ENCODE data around the gene PRKCZ. TPM values are rescaled to one million over a fixed set of nuclear protein-coding genes. Genes with fewer than 3 reads are reported as not detected.
A peak's percentile ranks its signal among the peaks of the same experiment; 100 is the strongest.

PRKCZ gene
- total and polyA plus RNA-seq, 2 experiments from 2014 or later: 1.4 to 2.8 TPM

DNA sequence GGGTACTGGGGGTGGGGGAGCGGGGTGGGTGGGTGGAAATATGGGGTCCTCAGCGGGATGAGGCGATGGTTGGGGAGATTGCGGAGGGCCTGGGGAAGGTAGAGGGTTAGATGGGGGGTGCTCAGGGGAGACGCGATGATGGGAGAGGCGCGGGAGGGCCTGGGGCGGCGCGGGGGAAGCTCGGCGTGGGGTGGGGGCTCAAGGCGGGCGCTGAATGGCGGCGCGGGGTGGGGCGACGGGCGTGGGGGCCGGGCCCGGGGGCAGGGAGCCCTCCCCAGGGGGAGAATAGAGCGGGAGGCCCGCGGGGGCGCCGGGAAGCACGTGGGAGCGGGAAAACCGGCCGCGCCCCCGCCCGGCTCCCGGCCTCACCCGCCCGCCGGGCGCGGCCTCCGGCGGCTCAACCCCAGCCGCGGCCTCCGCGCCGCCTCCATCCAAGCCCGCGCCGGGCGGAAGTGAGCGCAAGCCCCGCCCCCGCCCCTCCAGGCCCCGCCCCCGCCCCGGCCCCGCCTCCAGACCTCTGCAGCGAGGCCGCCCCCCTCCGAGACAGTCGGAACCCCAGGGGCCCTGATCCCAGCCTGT, 144.2 kb downstream of the PRKCZ start, which contains the start of gene FAAP20:
Gene FAAP20, minus strand, starts transcription at position 454 of the 579 bp plus-strand sequence. Its CDS starts 23 bp downstream, at position 431.
- Histone ChIP-seq H3K27me3 (replicated peaks; ENCODE audit: insufficient read depth) (no peaks in the 10 kb centered on the region), H3K4me2 (ENCODE audit: unreplicated experiment) (peak within 1 kb of the TSS; percentile 98), H3K9ac (peak within 1 kb of the TSS; percentile 77), H3K79me2 (ENCODE audit: insufficient read depth) (peaks cover 35% of the 10 kb centered on the region), H3K27ac (peak within 1 kb of the TSS; percentile 81), H3K4me3 (peak within 1 kb of the TSS; percentile 85), H3K36me3 (ENCODE audit: low read depth) (no peaks in the 10 kb centered on the region), H2AFZ (peak within 1 kb of the TSS; percentile 87), H3K9me3 (ENCODE audit: low read depth) (no peaks in the 10 kb centered on the region), H3F3A (ENCODE audit: insufficient read depth) (peaks cover 20% of the 10 kb centered on the region), H4K20me1 (ENCODE audit: insufficient read depth) (no peaks in the 10 kb centered on the region), H3K4me1 (ENCODE audit: insufficient read depth) (peaks cover 21% of the 10 kb centered on the region), H3K9me2 (ENCODE audit: insufficient read depth) (no peaks in the 10 kb centered on the region)
- peak; percentile 91 for DNase-seq
- 6% methylated on average over 38 of the region's 63 CpGs; no CpG with 5 or more reads in 1 of the 2 experiments for WGBS, 2 experiments (ENCODE audit: low coverage in 1 of 2, low lambda C conversion rate in 2 of 2, missing lambda C conversion rate in 2 of 2)
- in situ Hi-C loops (cut with MboI): loop anchor here (25.0 kb wide), 1 partner anchor 318 kb away; no protein-coding TSS in a partner anchor
- TF ChIP-seq EZH2 (IDR thresholded peaks at IDR 0.05; ENCODE audit: insufficient read depth, poor library complexity, severe bottlenecking): no peak
- TF ChIP-seq EZH2phosphoT487 (IDR thresholded peaks at IDR 0.05; ENCODE audit: insufficient read depth, low read depth): no peak

DNA sequence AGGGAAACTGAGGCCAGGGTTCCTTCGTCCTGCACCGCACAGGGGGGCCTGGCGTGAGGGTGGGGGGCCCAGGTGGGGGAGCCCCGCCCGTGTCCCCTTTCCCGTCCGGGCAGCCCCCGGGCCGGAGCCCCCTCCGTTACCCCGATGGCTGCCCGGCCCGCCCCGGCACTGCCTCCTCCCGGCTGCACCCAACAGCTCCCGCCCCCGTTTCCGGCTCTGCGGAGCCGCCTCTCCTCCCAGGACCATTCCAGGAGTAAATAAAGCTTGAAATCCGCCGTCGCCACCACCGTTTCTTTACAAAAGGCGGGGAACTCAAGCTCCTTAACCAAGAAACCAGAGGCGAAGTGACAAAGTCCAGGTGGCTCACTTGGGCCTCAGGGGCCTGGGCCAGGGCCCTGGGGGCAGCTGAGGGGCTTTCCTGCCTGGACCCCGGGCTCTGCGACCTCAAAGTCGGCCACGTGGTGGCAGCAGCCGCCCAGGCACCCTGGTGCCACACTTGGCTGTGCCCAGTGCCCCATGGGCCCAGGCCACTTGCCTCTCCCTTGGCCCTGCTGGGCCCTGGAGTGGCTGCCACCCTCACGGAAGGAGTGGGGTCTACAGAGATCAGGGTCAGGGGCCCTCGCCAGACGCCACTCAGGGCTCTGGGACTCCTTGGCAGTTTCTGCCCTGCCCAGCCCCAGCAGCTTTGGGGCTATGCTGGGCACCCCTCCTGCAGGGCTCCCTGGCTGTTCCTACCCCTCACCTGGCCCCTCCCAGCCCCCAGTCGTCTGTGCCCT, 144.9 kb downstream of the PRKCZ start:
- Histone ChIP-seq H2AFZ (peak overlapping the region; percentile 87), H3K9me2 (ENCODE audit: insufficient read depth) (no peaks in the 10 kb centered on the region), H3K4me2 (ENCODE audit: unreplicated experiment) (peak overlapping the region; percentile 98), H3K4me3 (peak overlapping the region; percentile 85), H3K79me2 (ENCODE audit: insufficient read depth) (peaks cover 39% of the 10 kb centered on the region), H3K9ac (peak overlapping the region; percentile 77), H4K20me1 (ENCODE audit: insufficient read depth) (no peaks in the 10 kb centered on the region), H3K4me1 (ENCODE audit: insufficient read depth) (peaks cover 26% of the 10 kb centered on the region), H3F3A (ENCODE audit: insufficient read depth) (peaks cover 20% of the 10 kb centered on the region), H3K27me3 (replicated peaks; ENCODE audit: insufficient read depth) (no peaks in the 10 kb centered on the region), H3K36me3 (ENCODE audit: low read depth) (no peaks in the 10 kb centered on the region), H3K27ac (peak overlapping the region; percentile 81), H3K9me3 (ENCODE audit: low read depth) (no peaks in the 10 kb centered on the region)
- 1 to 2% methylated on average over 15 to 34 of the region's 35 CpGs for WGBS, 2 experiments (ENCODE audit: low coverage in 1 of 2, low lambda C conversion rate in 2 of 2, missing lambda C conversion rate in 2 of 2)
- no peak for TF ChIP-seq EZH2 (IDR thresholded peaks at IDR 0.05; ENCODE audit: insufficient read depth, poor library complexity, severe bottlenecking)
- no peak for TF ChIP-seq EZH2phosphoT487 (IDR thresholded peaks at IDR 0.05; ENCODE audit: insufficient read depth, low read depth)
- peak; percentile 97 for DNase-seq
- in situ Hi-C loops (cut with MboI): loop anchor here (25.0 kb wide), 1 partner anchor 317 kb away; no protein-coding TSS in a partner anchor

DNA sequence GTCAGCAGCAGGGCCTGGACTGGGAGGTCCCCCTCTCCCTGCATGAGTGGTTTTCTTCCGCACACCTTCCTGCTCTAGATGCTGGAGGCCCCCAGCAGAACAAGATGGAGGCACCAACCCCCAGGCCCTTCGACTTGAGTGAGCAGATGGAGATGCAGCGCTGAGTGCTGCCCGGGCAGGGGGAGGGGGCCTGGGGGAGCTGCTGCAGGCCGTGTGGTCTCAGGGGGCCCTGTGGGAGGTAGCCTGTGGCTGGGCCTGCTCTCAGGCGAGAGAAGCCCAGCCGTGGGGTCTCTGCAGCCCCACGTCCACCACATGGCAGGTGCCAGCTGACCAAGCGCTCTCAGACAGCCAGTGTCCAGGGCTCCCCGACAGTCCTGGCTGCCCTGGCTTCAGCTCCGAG, 145.6 kb downstream of the PRKCZ start:
- in situ Hi-C loops (cut with MboI): loop anchor here (25.0 kb wide), 1 partner anchor 317 kb away; no protein-coding TSS in a partner anchor
- H3K79me2 ChIP-seq (ENCODE audit: insufficient read depth): peaks cover 39% of the 10 kb centered on the region
- peak overlapping the region; percentile 77; the same call in 1 of the 2 replicates for H3K9ac ChIP-seq
- H3K9me3 ChIP-seq (ENCODE audit: low read depth): no peaks in the 10 kb centered on the region
- no peak for DNase-seq
- H3K4me1 ChIP-seq (ENCODE audit: insufficient read depth): peaks cover 21% of the 10 kb centered on the region
- H3K9me2 ChIP-seq (ENCODE audit: insufficient read depth): no peaks in the 10 kb centered on the region
- H3K4me2 ChIP-seq (ENCODE audit: unreplicated experiment): no peak overlapping the region
- no peak overlapping the region for H2AFZ ChIP-seq
- no peaks in the 10 kb centered on the region for H4K20me1 ChIP-seq (ENCODE audit: insufficient read depth)
- H3K27me3 ChIP-seq (replicated peaks; ENCODE audit: insufficient read depth): no peaks in the 10 kb centered on the region
- H3F3A ChIP-seq (ENCODE audit: insufficient read depth): peaks cover 20% of the 10 kb centered on the region
- peak overlapping the region; percentile 81; the same call in 1 of the 2 replicates for H3K27ac ChIP-seq
- no peak overlapping the region for H3K4me3 ChIP-seq
- TF ChIP-seq EZH2phosphoT487 (IDR thresholded peaks at IDR 0.05; ENCODE audit: insufficient read depth, low read depth) (no peak), EZH2 (IDR thresholded peaks at IDR 0.05; ENCODE audit: insufficient read depth, poor library complexity, severe bottlenecking) (no peak)
- H3K36me3 ChIP-seq (ENCODE audit: low read depth): no peaks in the 10 kb centered on the region
- WGBS, 2 experiments (ENCODE audit: low coverage in 1 of 2, low lambda C conversion rate in 2 of 2, missing lambda C conversion rate in 2 of 2): 78 to 80% methylated on average over 10 to 11 of the region's 11 CpGs

DNA sequence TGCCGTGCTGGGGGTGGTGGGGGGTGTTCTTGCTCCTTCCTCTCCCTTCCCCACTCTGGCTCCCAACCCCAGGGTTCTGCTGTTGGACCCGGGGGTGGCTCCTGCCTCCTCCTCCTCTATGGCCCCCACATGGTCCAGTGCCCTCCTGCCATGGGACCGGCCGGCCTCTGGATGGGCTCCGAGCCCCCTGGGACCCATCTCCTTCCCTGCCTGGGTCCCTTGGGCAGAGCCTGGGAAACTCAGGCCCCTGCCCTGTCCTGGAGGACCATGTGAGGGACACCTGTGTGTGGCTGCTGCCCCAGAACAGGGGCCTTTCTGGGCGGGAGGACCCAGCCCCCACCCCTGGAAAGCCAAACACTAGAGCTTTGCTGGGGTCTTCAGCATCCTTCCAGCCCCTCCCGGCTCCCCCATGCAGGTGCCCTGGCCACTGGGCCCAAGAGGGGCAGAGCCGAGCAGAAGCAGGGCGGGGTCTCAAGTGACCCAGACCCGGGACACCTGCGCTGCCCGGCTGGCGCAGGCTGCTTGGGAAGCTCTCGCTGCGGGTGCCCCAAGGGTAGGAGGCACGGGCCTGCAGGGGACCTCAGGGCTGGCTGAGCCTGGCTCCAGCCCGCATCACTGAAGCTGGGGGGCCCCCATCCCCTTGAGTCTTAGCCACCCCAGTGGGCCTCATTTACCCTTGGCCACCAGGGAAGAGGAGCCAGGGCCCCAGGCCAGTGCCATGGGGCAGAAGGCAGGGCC, 146.9 kb downstream of the PRKCZ start:
- in situ Hi-C loops (cut with MboI): loop anchor here (25.0 kb wide), 1 partner anchor 315 kb away; no protein-coding TSS in a partner anchor
- WGBS, 2 experiments (ENCODE audit: low coverage in 1 of 2, low lambda C conversion rate in 2 of 2, missing lambda C conversion rate in 2 of 2): 83 to 85% methylated on average over 13 to 16 of the region's 17 CpGs

More for the DNA sequence above, 146.9 kb downstream of the PRKCZ start:
- Histone ChIP-seq H3F3A (ENCODE audit: insufficient read depth) (peaks cover 16% of the 10 kb centered on the region), H3K36me3 (ENCODE audit: low read depth) (no peaks in the 10 kb centered on the region), H3K4me1 (ENCODE audit: insufficient read depth) (peaks cover 15% of the 10 kb centered on the region), H3K27ac (no peak overlapping the region), H2AFZ (no peak overlapping the region), H3K4me3 (no peak overlapping the region), H3K4me2 (ENCODE audit: unreplicated experiment) (no peak overlapping the region), H3K9me3 (ENCODE audit: low read depth) (no peaks in the 10 kb centered on the region), H3K27me3 (replicated peaks; ENCODE audit: insufficient read depth) (no peaks in the 10 kb centered on the region), H3K79me2 (ENCODE audit: insufficient read depth) (peaks cover 36% of the 10 kb centered on the region), H3K9ac (no peak overlapping the region), H3K9me2 (ENCODE audit: insufficient read depth) (no peaks in the 10 kb centered on the region), H4K20me1 (ENCODE audit: insufficient read depth) (no peaks in the 10 kb centered on the region)
- no peak for DNase-seq
- TF ChIP-seq EZH2phosphoT487 (IDR thresholded peaks at IDR 0.05; ENCODE audit: insufficient read depth, low read depth) (no peak), EZH2 (IDR thresholded peaks at IDR 0.05; ENCODE audit: insufficient read depth, poor library complexity, severe bottlenecking) (no peak)

Measured in GM23248 (cell line).